ENCODE measurements around the gene BATF. TPM values are rescaled to one million over a fixed set of nuclear protein-coding genes. Genes with fewer than 3 reads are reported as not detected.

The BATF gene
- polyA plus RNA-seq, 1 donor = 0.56 TPM

DNA sequence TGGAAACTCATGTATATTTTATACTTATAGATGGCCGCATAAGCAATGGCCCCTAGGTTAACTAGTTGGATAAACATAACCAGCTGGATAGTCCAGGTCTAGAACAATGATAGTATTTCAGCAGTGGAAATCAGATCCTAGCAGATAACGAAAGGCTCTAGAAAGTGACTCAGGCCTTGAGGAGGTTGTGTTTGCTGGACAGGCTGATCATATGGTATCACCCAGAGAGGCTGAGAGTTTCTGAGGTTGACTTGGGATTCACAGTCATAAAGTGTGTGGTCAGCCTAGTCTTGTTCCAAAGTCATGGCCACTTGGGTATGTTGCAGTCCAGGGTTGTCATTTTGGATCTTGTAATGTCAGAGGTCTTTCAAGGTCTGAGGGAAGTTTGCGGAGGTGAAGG, 73.0 kb downstream of the BATF start:
- DNase-seq (ENCODE audit: low read depth) = no peak

Other genes starting within 250 kb of the BATF start
- gene FOS, start 243.6 kb upstream of the BATF start, polyA plus RNA-seq (ENCODE audit: insufficient read length) = 212 TPM
- 45.3 TPM for gene JDP2, start 94.4 kb upstream of the BATF start, polyA plus RNA-seq (ENCODE audit: insufficient read length)
- 11.2 TPM for gene FLVCR2, start 56.2 kb downstream of the BATF start, polyA plus RNA-seq (ENCODE audit: insufficient read length)
- gene ERG28, start 138.4 kb downstream of the BATF start, polyA plus RNA-seq (ENCODE audit: insufficient read length) = 10.4 TPM
- 17.7 TPM for gene TTLL5, start 138.8 kb downstream of the BATF start, polyA plus RNA-seq (ENCODE audit: insufficient read length)

All from forelimb muscle (tissue), 1 donor.